GM13976 (cell line): ENCODE measurements around the gene ZFYVE27.

ENCODE experiments used
- DNase-seq: peaks from one replicate; pipeline ENCODE4 v3.0.0; 2012; ENCODE audit warnings: low spot score
- in situ Hi-C: fragments of 300-500 bp; cut with MboI; formaldehyde crosslinking; loops from one replicate; pipeline ENCODE4 v1.12.0; 2022; ENCODE audit warnings: low sequenced_read_pairs, mixed read lengths, inconsistent platforms; ENCODE audit not compliant: unreplicated experiment
- TF ChIP-seq, protein P1 (sequence below): IDR thresholded peaks from 2 replicates; pipeline ENCODE4 v1.5.1; 2012; ENCODE audit warnings: borderline replicate concordance, mild to moderate bottlenecking; ENCODE audit not compliant: insufficient read depth; ENCODE audit errors: extremely low read depth, missing control alignments, control extremely low read depth

Gene ZFYVE27

DNA sequence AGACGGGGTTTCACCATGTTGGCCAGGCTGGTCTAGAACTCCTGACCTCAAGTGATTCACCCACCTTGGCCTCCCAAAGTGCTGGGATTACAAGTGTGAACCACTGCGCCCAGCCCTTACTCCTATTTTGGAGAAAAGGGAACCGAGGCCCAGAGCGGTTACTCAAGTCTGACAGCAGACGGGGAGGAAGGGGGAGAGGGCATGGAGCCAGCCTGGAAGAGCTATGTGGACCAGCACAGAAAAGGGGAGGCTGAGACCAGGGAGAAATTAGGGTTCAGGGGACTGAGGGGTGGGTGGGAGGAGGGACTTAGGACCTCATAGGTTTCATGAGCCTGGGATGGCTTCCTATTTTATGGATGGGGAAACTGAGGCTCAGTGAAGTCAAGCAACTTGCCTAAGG, 33.3 kb downstream of the ZFYVE27 start:
- no peak for DNase-seq
- TF ChIP-seq, protein P1, sequence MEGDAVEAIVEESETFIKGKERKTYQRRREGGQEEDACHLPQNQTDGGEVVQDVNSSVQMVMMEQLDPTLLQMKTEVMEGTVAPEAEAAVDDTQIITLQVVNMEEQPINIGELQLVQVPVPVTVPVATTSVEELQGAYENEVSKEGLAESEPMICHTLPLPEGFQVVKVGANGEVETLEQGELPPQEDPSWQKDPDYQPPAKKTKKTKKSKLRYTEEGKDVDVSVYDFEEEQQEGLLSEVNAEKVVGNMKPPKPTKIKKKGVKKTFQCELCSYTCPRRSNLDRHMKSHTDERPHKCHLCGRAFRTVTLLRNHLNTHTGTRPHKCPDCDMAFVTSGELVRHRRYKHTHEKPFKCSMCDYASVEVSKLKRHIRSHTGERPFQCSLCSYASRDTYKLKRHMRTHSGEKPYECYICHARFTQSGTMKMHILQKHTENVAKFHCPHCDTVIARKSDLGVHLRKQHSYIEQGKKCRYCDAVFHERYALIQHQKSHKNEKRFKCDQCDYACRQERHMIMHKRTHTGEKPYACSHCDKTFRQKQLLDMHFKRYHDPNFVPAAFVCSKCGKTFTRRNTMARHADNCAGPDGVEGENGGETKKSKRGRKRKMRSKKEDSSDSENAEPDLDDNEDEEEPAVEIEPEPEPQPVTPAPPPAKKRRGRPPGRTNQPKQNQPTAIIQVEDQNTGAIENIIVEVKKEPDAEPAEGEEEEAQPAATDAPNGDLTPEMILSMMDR = no peak
- in situ Hi-C loops = no loop called here

DNA sequence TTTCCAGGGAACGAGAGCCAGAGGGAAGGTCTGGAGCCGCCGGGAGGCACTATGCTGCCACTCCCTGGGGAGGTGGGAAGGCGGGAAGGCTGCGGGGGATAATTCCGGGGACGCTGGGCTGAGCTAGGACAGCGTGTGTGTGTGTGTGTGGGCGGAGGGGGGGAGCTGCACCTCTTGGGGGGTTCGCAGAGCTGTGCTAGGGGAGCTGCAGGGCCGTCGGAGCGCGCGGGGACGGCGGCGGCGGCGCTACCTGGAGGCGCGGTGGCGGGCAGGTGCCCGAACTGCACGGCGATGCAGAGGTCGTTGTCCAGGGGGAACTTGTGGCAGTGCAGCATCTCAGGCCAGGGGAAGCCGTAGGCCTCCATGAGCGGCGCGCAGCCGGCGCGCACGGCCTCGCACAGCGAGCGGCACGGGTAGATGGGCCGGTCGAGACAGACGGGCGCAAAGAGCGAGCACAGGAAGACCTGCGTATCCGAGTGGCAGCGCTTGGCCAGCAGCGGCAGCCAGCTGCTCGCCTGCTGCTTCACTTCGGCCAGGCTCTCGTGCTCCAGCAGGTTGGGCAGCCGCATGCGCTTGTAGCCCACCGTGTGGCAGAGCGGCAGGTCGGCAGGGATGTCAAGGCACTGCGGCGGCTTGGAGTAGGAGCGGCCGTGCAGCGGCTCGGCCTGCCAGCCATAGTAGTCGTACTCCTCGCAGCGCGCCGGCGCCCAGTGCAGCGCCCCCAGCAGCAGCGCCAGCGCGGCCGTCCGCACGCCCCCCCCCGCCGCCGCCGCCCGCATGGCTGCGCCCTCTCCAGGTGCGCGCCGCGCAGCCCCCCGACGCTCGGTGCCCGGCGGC, 34.3 kb downstream of the ZFYVE27 start:
- TF ChIP-seq, protein P1 = no peak
- in situ Hi-C loops = no loop called here
- no peak for DNase-seq

DNA sequence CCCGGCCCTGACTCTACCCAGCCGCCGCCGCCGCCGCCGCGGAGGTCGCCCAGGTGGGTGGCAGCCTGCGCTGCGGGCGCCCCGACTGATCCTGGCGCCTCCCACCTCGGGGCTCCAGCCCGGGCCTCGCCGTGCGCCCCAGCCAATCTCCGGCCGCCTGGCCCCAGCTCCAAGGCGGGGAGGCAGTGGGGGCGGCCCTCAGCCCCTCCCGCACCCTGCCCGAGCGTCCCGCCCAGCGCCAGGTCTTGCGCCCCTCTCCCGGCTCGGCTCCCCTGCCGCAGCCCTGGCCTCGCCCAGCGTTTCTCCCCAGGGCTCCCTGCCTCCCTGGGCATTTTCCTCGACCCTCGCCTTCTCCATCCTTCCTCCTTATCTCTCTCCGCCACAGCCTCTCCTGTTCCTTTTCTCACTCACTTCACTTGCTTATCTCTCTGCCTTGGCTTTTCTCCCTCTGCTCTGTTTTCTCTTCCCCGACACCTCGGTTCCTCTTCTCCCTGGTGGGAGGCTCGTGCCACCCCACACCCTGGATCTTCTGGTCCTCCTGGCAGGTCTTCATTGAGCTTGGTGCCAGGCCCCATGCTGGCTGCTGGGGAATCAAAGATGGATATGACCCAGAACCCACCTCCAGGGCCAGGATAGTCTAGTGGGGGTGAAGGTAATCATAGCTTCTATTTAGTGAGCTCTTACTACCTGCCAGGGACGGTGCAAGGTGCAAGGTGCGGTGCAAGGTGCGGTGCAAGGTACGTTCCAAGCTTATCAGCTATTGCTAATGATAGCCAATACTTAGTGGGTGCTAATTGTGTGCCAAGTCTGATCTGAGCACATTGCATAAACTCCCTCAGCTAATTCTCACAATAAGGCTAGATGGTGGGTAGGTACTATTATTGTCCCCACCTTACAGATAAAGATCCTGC, 35.2 kb downstream of the ZFYVE27 start, which contains the start of gene SFRP5:
Gene SFRP5 (minus strand): TSS at position 87 of the 911 bp plus-strand sequence. CDS start 166 bp downstream, outside the sequence.
- no peak for DNase-seq
- TF ChIP-seq, protein P1 = no peak
- in situ Hi-C loops = no loop called here

DNA sequence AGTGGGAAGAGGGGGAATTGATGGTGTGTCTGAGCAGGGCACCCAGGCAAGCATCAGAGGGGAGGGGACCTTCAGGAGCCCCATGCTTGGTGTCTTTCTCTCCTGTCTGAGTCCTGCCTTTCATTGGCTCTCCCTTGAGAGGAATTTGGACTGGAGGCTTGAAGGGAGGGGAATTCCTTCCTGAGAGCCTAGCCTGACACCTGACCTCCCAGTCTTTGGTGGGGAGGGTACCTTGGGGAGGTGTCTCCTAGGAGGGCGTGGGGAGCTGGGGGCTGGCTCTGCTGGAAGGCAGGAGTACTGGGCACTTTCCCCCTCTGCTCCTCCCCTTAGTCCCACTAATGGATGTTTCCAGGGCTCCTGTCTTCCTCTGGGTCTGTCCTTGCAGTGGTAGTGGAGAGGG, 36.2 kb downstream of the ZFYVE27 start:
- no peak for DNase-seq
- in situ Hi-C loops = no loop called here
- TF ChIP-seq, protein P1 = no peak

DNA sequence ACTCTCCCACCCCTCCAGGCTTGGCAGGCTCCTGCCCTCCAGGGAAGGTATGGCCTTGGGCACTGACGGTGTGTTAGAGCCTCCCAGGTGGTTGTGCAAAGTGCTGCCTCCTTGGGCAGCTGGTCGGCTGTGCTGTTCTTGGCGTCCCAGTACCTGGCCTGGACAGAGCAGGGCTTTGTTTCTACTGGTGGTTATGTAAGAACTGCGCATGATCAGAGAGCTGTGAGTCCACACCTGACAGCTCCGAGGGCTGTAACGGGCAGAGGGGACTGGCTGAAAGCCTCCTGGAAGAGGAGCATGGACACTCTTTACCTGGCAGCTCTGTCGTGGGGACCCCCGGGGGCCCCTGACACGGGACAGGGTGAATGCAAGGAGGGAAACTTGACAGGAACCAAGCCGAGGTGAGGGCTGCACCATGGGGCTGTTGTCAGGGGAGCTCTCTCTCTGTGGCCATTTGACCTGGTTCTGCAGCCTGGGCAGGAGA, 37.9 kb downstream of the ZFYVE27 start:
- no peak for DNase-seq
- TF ChIP-seq, protein P1 = no peak
- in situ Hi-C loops = no loop called here

DNA sequence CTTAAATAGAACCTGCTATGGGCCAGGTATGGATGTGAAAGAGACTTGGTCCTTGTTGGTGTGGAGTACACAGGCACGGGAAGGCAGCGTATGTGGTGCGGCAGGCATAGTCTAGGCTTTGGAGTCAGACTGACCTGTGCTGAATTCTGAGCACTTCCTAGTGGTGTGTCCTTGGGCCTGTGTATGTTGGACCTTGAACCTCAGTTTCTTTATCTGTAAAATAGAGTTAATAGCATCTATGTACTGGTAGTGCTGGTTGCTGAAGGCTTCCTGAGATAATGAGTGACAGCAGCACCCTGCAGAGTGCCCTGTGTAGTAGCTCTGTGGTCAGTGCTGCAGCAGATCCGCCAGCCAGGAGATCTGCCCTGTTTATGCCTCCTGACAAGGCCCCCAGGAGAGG, 40.2 kb downstream of the ZFYVE27 start:
- DNase-seq = no peak
- TF ChIP-seq, protein P1 = no peak
- in situ Hi-C loops = no loop called here
